Epithelial cell of proximal tubule (primary cell): ENCODE results near the gene APCDD1. TPM values are rescaled to one million over a fixed set of nuclear protein-coding genes. Genes with fewer than 3 reads are reported as not detected.

ENCODE experiments used
- DNase-seq: peaks from one replicate; pipeline ENCODE4 v3.0.0-alpha.2; 2011; ENCODE audit warnings: low read depth
- H3K4me3 ChIP-seq: 2 replicates; pipeline ENCODE4 v1.5.1; 2011; ENCODE audit warnings: low read depth, mild to moderate bottlenecking, low read length
- total RNA-seq: library from RNA; depleted of rRNA; stranded (reverse); fragments of >200 nt; gene quantifications from 2 replicates; pipeline ENCODE4 v1.2.3, GENCODE V29; 2015
- TF ChIP-seq, protein P1 (sequence below): conservative IDR thresholded peaks from 2 replicates; pipeline ENCODE4 v1.5.1; 2012; ENCODE audit warnings: low read depth, mild to moderate bottlenecking, low read length

The APCDD1 gene
- 0.51 TPM in 1 of 2 replicates, not detected in the other for total RNA-seq

- no peak for DNase-seq
- peak within 1 kb of the TSS; percentile 20 for H3K4me3 ChIP-seq
- TF ChIP-seq, protein P1, sequence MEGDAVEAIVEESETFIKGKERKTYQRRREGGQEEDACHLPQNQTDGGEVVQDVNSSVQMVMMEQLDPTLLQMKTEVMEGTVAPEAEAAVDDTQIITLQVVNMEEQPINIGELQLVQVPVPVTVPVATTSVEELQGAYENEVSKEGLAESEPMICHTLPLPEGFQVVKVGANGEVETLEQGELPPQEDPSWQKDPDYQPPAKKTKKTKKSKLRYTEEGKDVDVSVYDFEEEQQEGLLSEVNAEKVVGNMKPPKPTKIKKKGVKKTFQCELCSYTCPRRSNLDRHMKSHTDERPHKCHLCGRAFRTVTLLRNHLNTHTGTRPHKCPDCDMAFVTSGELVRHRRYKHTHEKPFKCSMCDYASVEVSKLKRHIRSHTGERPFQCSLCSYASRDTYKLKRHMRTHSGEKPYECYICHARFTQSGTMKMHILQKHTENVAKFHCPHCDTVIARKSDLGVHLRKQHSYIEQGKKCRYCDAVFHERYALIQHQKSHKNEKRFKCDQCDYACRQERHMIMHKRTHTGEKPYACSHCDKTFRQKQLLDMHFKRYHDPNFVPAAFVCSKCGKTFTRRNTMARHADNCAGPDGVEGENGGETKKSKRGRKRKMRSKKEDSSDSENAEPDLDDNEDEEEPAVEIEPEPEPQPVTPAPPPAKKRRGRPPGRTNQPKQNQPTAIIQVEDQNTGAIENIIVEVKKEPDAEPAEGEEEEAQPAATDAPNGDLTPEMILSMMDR, result no peak
Measured at GRCh38 chr18:10453806-10454680, at the start of gene APCDD1. Gene APCDD1 (plus strand): TSS chr18:10454635. CDS start chr18:10454982, 347 bp downstream.

- H3K4me3 ChIP-seq, result no peak overlapping the region
- TF ChIP-seq, protein P1, result no peak
- DNase-seq, result no peak
Measured at GRCh38 chr18:10405014-10405493, 49.4 kb upstream of the APCDD1 start.

GRCh38 chr18:10405816-10406663 is 48.4 kb upstream of the APCDD1 start:
- DNase-seq, result no peak
- TF ChIP-seq, protein P1, result no peak
- H3K4me3 ChIP-seq, result no peak overlapping the region

DNA sequence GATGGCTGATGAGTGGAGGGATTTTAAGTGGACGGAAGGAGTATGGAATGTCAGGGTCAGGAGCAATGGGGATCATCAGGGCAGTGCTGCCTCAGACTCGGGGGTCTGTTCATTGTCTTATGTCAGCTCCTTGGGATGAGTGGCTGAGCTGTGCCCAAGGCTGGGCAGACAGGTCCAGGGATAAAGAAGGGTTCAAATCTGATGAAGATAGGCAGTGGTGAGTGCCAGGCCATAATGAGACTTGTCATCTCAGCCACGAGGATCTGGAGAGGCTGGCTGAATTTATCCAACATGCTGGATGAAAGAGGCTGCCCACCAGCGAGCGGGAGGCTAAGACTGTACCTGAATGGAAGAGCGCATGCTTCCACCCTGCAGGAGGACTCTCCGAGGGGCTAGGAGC is 46.3 kb upstream of the APCDD1 start:
- DNase-seq, result no peak
- TF ChIP-seq, protein P1, result no peak
- no peak overlapping the region for H3K4me3 ChIP-seq

- H3K4me3 ChIP-seq, result no peak overlapping the region
- TF ChIP-seq, protein P1, result no peak
- DNase-seq, result no peak
Measured at GRCh38 chr18:10409041-10409440, 45.4 kb upstream of the APCDD1 start.

DNA sequence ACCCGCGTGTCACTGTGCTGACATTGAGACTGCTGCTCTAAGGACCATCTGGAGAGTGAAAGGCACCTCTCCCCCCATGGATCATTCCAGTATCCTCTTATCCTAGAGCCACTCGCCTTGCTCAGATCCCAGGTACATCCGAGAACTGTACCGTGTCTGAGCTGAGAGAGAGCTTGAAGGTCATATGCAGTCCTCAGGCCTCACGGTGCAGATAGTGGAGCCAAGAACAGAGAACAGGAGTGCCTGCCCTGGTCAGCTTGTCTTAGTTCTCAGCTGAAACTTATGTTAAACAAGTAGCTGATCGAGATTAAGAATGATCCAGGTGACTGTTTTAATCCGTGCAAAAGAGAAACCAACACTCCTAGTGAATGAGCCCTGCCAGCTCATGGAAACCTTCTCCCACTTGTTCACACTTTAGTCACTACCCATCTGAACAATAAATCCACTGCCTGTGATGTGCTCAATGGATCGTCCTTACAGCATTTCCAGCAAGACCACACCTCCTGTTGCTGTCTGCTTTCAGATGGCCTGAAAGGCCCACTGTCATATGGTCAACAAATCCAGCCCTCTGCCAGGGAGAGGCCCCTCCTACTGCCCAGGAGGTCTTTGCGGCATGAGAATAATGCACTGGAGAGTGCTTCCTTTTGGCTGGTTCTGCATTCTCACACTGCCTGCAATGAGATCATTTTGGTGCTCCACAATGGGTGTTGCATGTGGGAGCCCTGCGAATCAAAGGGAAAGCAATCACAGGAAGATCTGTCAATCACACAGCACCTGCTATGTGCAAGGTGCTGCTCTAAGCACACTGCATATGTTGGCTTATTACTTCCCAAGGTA is 43.7 kb upstream of the APCDD1 start:
- TF ChIP-seq, protein P1, result no peak
- H3K4me3 ChIP-seq, result no peak overlapping the region
- no peak for DNase-seq
